GM12878 (cell line): Measurements from ENCODE around the gene PFKL. TPM values are rescaled to one million over a fixed set of nuclear protein-coding genes. Genes with fewer than 3 reads are reported as not detected.

Experiments used
- ATAC-seq: fragments of 200-7000 bp; cut with Tn5 transposase; 3 replicates; pipeline ENCODE4 v1.9.1; 2020; ENCODE audit warnings: mild to moderate bottlenecking, moderate library complexity
- BruUV-seq: library from RNA; stranded (reverse); fragments of 400-500 nt; replicated peaks from 2 replicates; lab custom pipeline; 2021; lab: Mats Ljungman, UMichigan
- CTCF ChIA-PET: fragments of 300-600 bp; sonication (Branson Sonifier 250); formaldehyde crosslinking; extraction: SDS; loops from one replicate; lab custom pipeline; 2021; ENCODE audit warnings: inconsistent platforms; lab: Yijun Ruan, JAX
- POLR2A ChIA-PET: fragments of 350-600 bp; formaldehyde crosslinking; extraction: SDS; loops from one replicate; lab custom pipeline; 2021; ENCODE audit warnings: inconsistent platforms; lab: Charles Lee
- RAD21 ChIA-PET: fragments of 300-600 bp; sonication (Branson Sonifier 250); formaldehyde crosslinking; loops from one replicate; lab custom pipeline; 2023; ENCODE audit warnings: antibody characterized with exemption; ENCODE audit not compliant: unreplicated experiment; lab: Charles Lee
- SMC1A ChIA-PET: fragments of 300-600 bp; sonication (Branson Sonifier 250); formaldehyde crosslinking; loops from one replicate; lab custom pipeline; 2023; ENCODE audit not compliant: unreplicated experiment, uncharacterized antibody; lab: Charles Lee
- DNase-seq: peaks from one replicate; pipeline ENCODE4 v3.0.0-alpha.2; 2011; ENCODE audit warnings: low read depth, low spot score
- FAIRE-seq: peaks from 3 replicates; lab custom pipeline; 2011; peaks lifted over from hg19 to GRCh38; lab: Jason Lieb, UNC
- H2AFZ ChIP-seq: 2 replicates; pipeline ENCODE4 v1.6.0; 2011; ENCODE audit warnings: low read depth, low read length, control low read depth; ENCODE audit not compliant: control insufficient read depth
- H3K27ac ChIP-seq: 2 replicates; pipeline ENCODE4 v1.5.1; 2011; ENCODE audit warnings: control low read depth; ENCODE audit not compliant: control insufficient read depth, insufficient read depth
- H3K27me3 ChIP-seq, 2 experiments: replicated peaks in 1 of 2; 2 replicates each; pipeline versions ENCODE4 v1.6.0 to v1.6.1; 2011; ENCODE audit warnings: low read length in 1 of 2; ENCODE audit not compliant: control insufficient read depth in 2 of 2, insufficient read depth in 2 of 2
- H3K36me3 ChIP-seq, 2 experiments: 2 replicates each; pipeline ENCODE4 v1.5.1; 2011; ENCODE audit warnings: low read length in 1 of 2; ENCODE audit not compliant: control insufficient read depth in 2 of 2, insufficient read depth in 2 of 2
- H3K4me1 ChIP-seq: 2 replicates; pipeline ENCODE4 v1.6.1; 2011; ENCODE audit warnings: mild to moderate bottlenecking, low read length, moderate library complexity, mixed read lengths; ENCODE audit not compliant: control insufficient read depth, insufficient read depth
- H3K4me2 ChIP-seq: 2 replicates; pipeline ENCODE4 v1.6.0; 2011; ENCODE audit warnings: control low read depth; ENCODE audit not compliant: control insufficient read depth, insufficient read depth
- H3K4me3 ChIP-seq: fragments of 200-600 bp; sonication (generic); 2 replicates; pipeline ENCODE4 v1.5.1; 2016
- H3K79me2 ChIP-seq: 2 replicates; pipeline ENCODE4 v1.6.0; 2011; ENCODE audit warnings: low read length; ENCODE audit not compliant: control insufficient read depth, insufficient read depth
- H3K9ac ChIP-seq: 2 replicates; pipeline ENCODE4 v1.8.0; 2011; ENCODE audit warnings: low read length, control low read depth, mixed read lengths; ENCODE audit not compliant: control insufficient read depth, insufficient read depth
- H3K9me3 ChIP-seq: replicated peaks from 3 replicates; pipeline ENCODE4 v1.5.1; 2011; ENCODE audit warnings: mild to moderate bottlenecking, low read length; ENCODE audit not compliant: control insufficient read depth, insufficient read depth
- H4K20me1 ChIP-seq: 2 replicates; pipeline ENCODE4 v1.6.0; 2011; ENCODE audit not compliant: control insufficient read depth, insufficient read depth
- BCLAF1 ChIP-seq: fragments of 450-650 bp; IDR thresholded peaks from 2 replicates; pipeline ENCODE4 v1.6.1; 2017; ENCODE audit warnings: antibody characterized with exemption, mild to moderate bottlenecking, moderate library complexity
- BHLHE40 ChIP-seq, 2 experiments: fragments of 450-650 bp in 1 of 2; IDR thresholded peaks; 2 replicates each; pipeline ENCODE4 v1.6.1; 2011 to 2017; ENCODE audit warnings: low read depth in 2 of 2, borderline replicate concordance in 1 of 2, improper control_type of control experiment in 1 of 2, low read length in 1 of 2, mild to moderate bottlenecking in 1 of 2
- CBX3 ChIP-seq: fragments of 200-600 bp; sonication (generic); IDR thresholded peaks from 2 replicates; pipeline ENCODE4 v1.6.1; 2016; ENCODE audit warnings: low read depth, borderline replicate concordance
- CEBPB ChIP-seq, 2 experiments: fragments of 150-350 bp in 1 of 2; IDR thresholded peaks; 2 replicates each; pipeline ENCODE4 v1.6.1; 2012 to 2014; ENCODE audit warnings: low read depth in 2 of 2, low read length in 2 of 2, borderline replicate concordance in 1 of 2, inconsistent platforms in 1 of 2
- EP300 ChIP-seq, 2 experiments: fragments of 150-350 bp in 1 of 2; IDR thresholded peaks; 2 replicates each; pipeline ENCODE4 v1.6.1; 2011 to 2012; ENCODE audit warnings: low read depth in 2 of 2, low read length in 2 of 2, borderline replicate concordance in 1 of 2, improper control_type of control experiment in 1 of 2, inconsistent platforms in 1 of 2; ENCODE audit not compliant: control insufficient read depth in 1 of 2
- KDM1A ChIP-seq: fragments of 200-600 bp; sonication (generic); IDR thresholded peaks from 2 replicates; pipeline ENCODE4 v1.6.1; 2016; ENCODE audit warnings: borderline replicate concordance
- SMC3 ChIP-seq: IDR thresholded peaks from 2 replicates; pipeline ENCODE4 v1.6.1; 2011; ENCODE audit warnings: low read length, improper control_type of control experiment, borderline replicate concordance
- SRF ChIP-seq, 2 experiments: IDR thresholded peaks; 2 replicates each; pipeline ENCODE4 v1.6.1; 2011; ENCODE audit warnings: low read depth in 2 of 2, low read length in 2 of 2, mild to moderate bottlenecking in 1 of 2, moderate library complexity in 1 of 2
- USF1 ChIP-seq: IDR thresholded peaks from 2 replicates; pipeline ENCODE4 v1.6.1; 2011; ENCODE audit warnings: borderline replicate concordance, low read depth, mild to moderate bottlenecking, moderate library complexity, mixed read lengths, low read length; ENCODE audit not compliant: insufficient read depth; ENCODE audit errors: extremely low read length
- USF2 ChIP-seq: IDR thresholded peaks from 2 replicates; pipeline ENCODE4 v1.6.1; 2011; ENCODE audit warnings: low read depth, low read length, improper control_type of control experiment, borderline replicate concordance
- ZBED1 ChIP-seq: IDR thresholded peaks from 2 replicates; pipeline ENCODE4 v1.6.1; 2016; ENCODE audit warnings: borderline replicate concordance
- WGBS: methylation state at CpG from one replicate; pipeline ENCODE4 v1.1.6; 2016; ENCODE audit warnings: low lambda C conversion rate; ENCODE audit not compliant: insufficient replicate concordance, insufficient coverage; ENCODE audit errors: missing lambda C conversion rate; 5-methylcytosine and 5-hydroxymethylcytosine counted together
- in situ Hi-C: fragments of 300-500 bp; cut with MboI; formaldehyde crosslinking; loops from 9 replicates; pipeline ENCODE4 v1.14.3; 2018; ENCODE audit warnings: mixed read lengths
- intact Hi-C: fragments of 100-400 bp; cut with micrococcal nuclease; formaldehyde crosslinking; loops from one replicate; pipeline ENCODE4 v1.14.2; 2022; ENCODE audit not compliant: unreplicated experiment
- polyA plus RNA-seq, 11 experiments: library from polyadenylated mRNA; depleted of rRNA in 4 of 11; unstranded in 6 of 11; stranded (reverse) in 5 of 11; fragments of >200 nt; fragmentation: Nextera tagmentation in 4 of 11; fragmentation: Illumina TruSeq in 1 of 11; extraction: Ambion mirVana in 4 of 11; extraction: Trizol in 1 of 11; gene quantifications; 1 replicate in 1 of 11; 2 replicates in 10 of 11; pipeline versions ENCODE4 v1.2.1 to v1.2.3, GENCODE V29; 2011 to 2016; ENCODE audit warnings: inconsistent platforms in 2 of 11, missing spikeins in 2 of 11, low read depth in 1 of 11
- total RNA-seq, 4 experiments: library from RNA; depleted of rRNA in 3 of 4; stranded (reverse); fragments of >200 nt in 3 of 4; fragmentation: Illumina TruSeq in 1 of 4; extraction: Trizol in 1 of 4; gene quantifications; 2 replicates each; pipeline versions ENCODE4 v1.2.1 to v1.2.3, GENCODE V29; 2013 to 2021
- TF ChIP-seq, protein P1 (sequence below): IDR thresholded peaks from 2 replicates; pipeline ENCODE4 v1.6.1; 2011; ENCODE audit warnings: mild to moderate bottlenecking, low read depth, low read length, moderate library complexity; ENCODE audit not compliant: insufficient replicate concordance

PFKL gene
- total and polyA plus RNA-seq, 10 of the 15 experiments (the other 5 are each of a cell fraction or from before 2014, with no cell fraction given) = 1.2 to 192 (median 112) TPM

DNA sequence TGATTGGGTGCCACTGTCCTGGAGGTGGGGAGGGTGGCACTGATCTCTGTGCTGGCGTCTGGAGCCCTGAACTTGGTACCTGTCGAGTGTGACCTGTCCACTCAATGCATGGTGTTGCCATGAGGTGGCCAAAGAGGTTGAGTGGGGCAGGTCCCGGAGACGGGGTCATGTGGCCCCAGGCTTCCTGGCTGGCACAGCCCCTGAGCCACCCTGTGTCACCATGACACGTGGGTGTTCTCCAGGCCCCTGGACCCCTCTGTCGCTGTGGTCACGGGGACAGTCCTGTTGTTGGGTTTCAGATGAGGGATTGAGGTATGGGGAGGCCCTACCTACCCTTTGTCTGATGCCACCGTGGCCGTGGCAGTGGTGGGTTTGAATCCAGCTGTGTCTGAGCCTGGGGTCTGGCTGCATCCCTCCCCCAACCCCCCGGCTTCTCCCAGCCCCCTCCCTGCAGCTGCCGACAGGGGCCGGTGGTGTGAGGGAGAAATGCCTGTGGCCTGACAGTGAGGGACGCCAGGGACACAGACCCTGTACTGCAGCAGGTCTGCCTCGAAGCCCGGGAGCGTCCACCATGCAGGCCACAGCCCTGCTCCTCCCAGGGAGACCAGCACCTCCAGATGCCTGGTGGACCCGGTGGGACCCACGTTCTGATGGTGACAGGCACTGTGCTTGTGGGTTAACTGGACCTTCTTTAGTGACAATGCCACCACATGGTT lies 65.6 kb downstream of the PFKL start:
- intact Hi-C loops = no loop called here
- H2AFZ ChIP-seq = no peak overlapping the region
- ATAC-seq = no peak
- no peak for FAIRE-seq
- H4K20me1 ChIP-seq = no peaks in the 10 kb centered on the region
- no peak overlapping the region for H3K4me3 ChIP-seq
- no TSS peak for BruUV-seq
- no peak overlapping the region for H3K9ac ChIP-seq
- no peak for DNase-seq
- H3K36me3 ChIP-seq = no peaks in the 10 kb centered on the region
- SMC1A ChIA-PET = no interaction called here
- H3K27me3 ChIP-seq = no peaks in the 10 kb centered on the region
- H3K9me3 ChIP-seq = no peaks in the 10 kb centered on the region; the same call in 2 of the 3 replicates
- no peak overlapping the region for H3K27ac ChIP-seq
- in situ Hi-C loops = no loop called here
- H3K79me2 ChIP-seq = no peaks in the 10 kb centered on the region
- WGBS = 70% methylated on average over 18 of the region's 18 CpGs
- H3K4me1 ChIP-seq = no peaks in the 10 kb centered on the region
- POLR2A ChIA-PET = no interaction called here
- CTCF ChIA-PET = no interaction called here
- RAD21 ChIA-PET = no interaction called here
- H3K4me2 ChIP-seq = no peak overlapping the region
- no peak for TF ChIP-seq SMC3
- no peak for TF ChIP-seq KDM1A
- no peak for TF ChIP-seq USF2
- no peak for TF ChIP-seq CBX3
- TF ChIP-seq BCLAF1 = no peak
- TF ChIP-seq, protein P1, sequence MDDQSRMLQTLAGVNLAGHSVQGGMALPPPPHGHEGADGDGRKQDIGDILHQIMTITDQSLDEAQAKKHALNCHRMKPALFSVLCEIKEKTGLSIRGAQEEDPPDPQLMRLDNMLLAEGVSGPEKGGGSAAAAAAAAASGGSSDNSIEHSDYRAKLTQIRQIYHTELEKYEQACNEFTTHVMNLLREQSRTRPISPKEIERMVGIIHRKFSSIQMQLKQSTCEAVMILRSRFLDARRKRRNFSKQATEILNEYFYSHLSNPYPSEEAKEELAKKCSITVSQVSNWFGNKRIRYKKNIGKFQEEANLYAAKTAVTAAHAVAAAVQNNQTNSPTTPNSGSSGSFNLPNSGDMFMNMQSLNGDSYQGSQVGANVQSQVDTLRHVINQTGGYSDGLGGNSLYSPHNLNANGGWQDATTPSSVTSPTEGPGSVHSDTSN = no peak
- TF ChIP-seq SRF (IDR thresholded peaks at IDR 0.05; ENCODE audit: low read depth in 2 of 2, low read length in 2 of 2) = no peak
- no peak for TF ChIP-seq CEBPB (IDR thresholded peaks at IDR 0.05; ENCODE audit: borderline replicate concordance in 1 of 2, low read depth in 2 of 2, low read length in 2 of 2)
- TF ChIP-seq USF1 = no peak
- no peak for TF ChIP-seq EP300 (IDR thresholded peaks at IDR 0.05; ENCODE audit: borderline replicate concordance in 1 of 2, control insufficient read depth in 1 of 2, low read depth in 2 of 2, low read length in 2 of 2)
- TF ChIP-seq ZBED1 = no peak
- TF ChIP-seq BHLHE40 (IDR thresholded peaks at IDR 0.05; ENCODE audit: borderline replicate concordance in 1 of 2, low read depth in 2 of 2, low read length in 1 of 2) = no peak
